Ishikawa (cell line): ENCODE measurements around the gene NT5M.

ENCODE experiments used
- CEBPB ChIP-seq: IDR thresholded peaks from 2 replicates; pipeline ENCODE4 v1.6.1; 2012
- CREB1 ChIP-seq: IDR thresholded peaks from 2 replicates; pipeline ENCODE4 v1.6.1; 2012; ENCODE audit warnings: low read depth
- EGR1 ChIP-seq: IDR thresholded peaks from 2 replicates; pipeline ENCODE4 v1.6.1; 2012
- EP300 ChIP-seq: IDR thresholded peaks from 2 replicates; pipeline ENCODE4 v1.6.1; 2012; ENCODE audit warnings: borderline replicate concordance
- FOXM1 ChIP-seq: IDR thresholded peaks from 2 replicates; pipeline ENCODE4 v1.6.1; 2012; ENCODE audit warnings: low read depth, borderline replicate concordance
- NFIC ChIP-seq: IDR thresholded peaks from 2 replicates; pipeline ENCODE4 v1.6.1; 2012
- RAD21 ChIP-seq: IDR thresholded peaks from 2 replicates; pipeline ENCODE4 v1.6.1; 2012; ENCODE audit warnings: low read depth
- TAF1 ChIP-seq: IDR thresholded peaks from 2 replicates; pipeline ENCODE4 v1.6.1; 2012; ENCODE audit warnings: low read depth, mild to moderate bottlenecking
- TCF12 ChIP-seq: IDR thresholded peaks from 2 replicates; pipeline ENCODE4 v1.6.1; 2012; ENCODE audit warnings: low read depth
- TEAD4 ChIP-seq: IDR thresholded peaks from 2 replicates; pipeline ENCODE4 v1.6.1; 2012
- YY1 ChIP-seq: IDR thresholded peaks from 2 replicates; pipeline ENCODE4 v1.6.1; 2012; ENCODE audit warnings: low read depth
- ZBTB7A ChIP-seq: IDR thresholded peaks from 2 replicates; pipeline ENCODE4 v1.6.1; 2012; ENCODE audit warnings: low read depth
- TF ChIP-seq, protein P1 (sequence below): IDR thresholded peaks from 2 replicates; pipeline ENCODE4 v1.6.1; 2012; ENCODE audit warnings: low read depth, mild to moderate bottlenecking
- TF ChIP-seq, protein P2 (sequence below): IDR thresholded peaks from 2 replicates; pipeline ENCODE4 v1.6.1; 2012
- TF ChIP-seq, protein P3 (sequence below): IDR thresholded peaks from 2 replicates; pipeline ENCODE4 v1.6.1; 2012

Gene NT5M

DNA sequence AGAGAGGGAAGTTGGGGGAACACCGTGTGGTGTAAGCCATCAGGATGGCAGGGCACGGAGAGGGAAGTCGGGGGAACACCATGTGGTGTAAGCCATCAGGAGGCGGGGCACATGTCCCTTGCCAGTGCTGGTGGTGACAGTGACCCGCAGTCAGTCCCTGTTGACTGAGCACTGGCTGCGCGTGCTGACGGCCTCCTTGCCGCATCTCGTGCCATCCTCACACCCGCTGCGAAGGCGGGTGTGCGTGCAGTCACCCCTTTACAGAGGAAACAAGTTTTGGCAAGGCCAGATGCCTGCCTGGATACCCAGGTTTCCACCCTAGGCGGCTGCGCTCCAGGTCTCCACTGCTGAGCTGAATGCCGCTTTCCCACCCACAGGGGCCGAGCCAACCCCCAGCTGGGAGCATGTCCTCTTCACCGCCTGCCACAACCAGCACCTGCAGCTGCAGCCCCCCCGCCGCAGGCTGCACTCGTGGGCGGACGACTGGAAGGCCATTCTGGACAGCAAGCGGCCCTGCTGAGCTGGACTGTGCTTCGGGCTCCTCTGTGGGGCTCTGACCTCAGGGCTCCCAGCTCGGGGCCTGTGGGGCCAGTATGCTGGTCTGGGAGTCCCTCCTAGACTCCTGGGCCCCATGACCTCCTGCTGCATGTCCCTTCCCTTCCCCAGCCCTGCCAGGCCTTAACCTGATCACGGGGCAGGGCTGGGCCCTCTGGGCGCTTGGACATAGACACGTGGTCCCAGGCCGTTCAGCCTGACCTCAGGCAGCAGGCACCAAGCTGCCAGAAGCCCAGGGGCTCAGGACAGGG lies 43.5 kb downstream of the NT5M start:
- TF ChIP-seq, protein P1, sequence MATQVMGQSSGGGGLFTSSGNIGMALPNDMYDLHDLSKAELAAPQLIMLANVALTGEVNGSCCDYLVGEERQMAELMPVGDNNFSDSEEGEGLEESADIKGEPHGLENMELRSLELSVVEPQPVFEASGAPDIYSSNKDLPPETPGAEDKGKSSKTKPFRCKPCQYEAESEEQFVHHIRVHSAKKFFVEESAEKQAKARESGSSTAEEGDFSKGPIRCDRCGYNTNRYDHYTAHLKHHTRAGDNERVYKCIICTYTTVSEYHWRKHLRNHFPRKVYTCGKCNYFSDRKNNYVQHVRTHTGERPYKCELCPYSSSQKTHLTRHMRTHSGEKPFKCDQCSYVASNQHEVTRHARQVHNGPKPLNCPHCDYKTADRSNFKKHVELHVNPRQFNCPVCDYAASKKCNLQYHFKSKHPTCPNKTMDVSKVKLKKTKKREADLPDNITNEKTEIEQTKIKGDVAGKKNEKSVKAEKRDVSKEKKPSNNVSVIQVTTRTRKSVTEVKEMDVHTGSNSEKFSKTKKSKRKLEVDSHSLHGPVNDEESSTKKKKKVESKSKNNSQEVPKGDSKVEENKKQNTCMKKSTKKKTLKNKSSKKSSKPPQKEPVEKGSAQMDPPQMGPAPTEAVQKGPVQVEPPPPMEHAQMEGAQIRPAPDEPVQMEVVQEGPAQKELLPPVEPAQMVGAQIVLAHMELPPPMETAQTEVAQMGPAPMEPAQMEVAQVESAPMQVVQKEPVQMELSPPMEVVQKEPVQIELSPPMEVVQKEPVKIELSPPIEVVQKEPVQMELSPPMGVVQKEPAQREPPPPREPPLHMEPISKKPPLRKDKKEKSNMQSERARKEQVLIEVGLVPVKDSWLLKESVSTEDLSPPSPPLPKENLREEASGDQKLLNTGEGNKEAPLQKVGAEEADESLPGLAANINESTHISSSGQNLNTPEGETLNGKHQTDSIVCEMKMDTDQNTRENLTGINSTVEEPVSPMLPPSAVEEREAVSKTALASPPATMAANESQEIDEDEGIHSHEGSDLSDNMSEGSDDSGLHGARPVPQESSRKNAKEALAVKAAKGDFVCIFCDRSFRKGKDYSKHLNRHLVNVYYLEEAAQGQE, result no peak
- TF ChIP-seq ZBTB7A (no peak), EGR1 (no peak), TAF1 (no peak), RAD21 (no peak), YY1 (no peak), TCF12 (no peak), NFIC (no peak), TEAD4 (no peak)
- TF ChIP-seq, protein P2, sequence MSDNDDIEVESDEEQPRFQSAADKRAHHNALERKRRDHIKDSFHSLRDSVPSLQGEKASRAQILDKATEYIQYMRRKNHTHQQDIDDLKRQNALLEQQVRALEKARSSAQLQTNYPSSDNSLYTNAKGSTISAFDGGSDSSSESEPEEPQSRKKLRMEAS, result no peak

DNA sequence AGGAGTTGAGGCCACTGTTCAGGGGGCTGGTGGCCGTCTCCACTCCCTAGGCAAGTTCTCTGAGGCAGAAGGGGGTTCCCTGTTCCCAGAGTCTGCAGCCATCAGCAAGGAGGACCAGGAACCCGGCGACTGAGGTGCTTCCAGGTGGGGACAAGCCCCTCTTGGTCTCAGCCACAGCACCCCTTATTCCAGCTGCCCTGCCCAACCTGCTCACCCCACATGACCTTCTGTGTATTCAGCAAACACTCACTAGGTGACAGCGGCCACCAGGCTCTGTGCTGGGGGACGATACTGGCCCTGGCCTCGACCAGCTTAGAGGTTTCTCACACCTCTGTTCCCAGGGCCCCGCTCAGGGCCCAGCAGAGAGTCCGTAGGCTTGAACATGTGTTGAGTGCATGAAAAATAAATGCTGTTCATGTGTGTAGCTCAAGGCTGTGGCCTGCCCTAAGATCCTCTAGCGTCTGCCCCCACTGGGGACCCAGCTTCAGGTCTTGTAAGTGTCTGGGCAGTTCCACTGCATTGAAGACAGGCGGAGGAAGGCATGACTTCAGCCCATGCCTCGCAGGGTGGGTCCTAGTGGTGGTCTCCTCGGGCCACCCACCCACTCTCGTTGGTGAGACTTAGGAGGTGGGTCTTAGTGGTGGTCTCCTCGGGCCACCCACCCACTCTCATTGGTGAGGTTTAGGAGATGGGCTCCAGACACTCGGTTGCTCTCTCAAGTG lies 44.2 kb downstream of the NT5M start:
- TF ChIP-seq, protein P1, result no peak
- TF ChIP-seq TCF12 (no peak), EP300 (no peak), TAF1 (no peak)

DNA sequence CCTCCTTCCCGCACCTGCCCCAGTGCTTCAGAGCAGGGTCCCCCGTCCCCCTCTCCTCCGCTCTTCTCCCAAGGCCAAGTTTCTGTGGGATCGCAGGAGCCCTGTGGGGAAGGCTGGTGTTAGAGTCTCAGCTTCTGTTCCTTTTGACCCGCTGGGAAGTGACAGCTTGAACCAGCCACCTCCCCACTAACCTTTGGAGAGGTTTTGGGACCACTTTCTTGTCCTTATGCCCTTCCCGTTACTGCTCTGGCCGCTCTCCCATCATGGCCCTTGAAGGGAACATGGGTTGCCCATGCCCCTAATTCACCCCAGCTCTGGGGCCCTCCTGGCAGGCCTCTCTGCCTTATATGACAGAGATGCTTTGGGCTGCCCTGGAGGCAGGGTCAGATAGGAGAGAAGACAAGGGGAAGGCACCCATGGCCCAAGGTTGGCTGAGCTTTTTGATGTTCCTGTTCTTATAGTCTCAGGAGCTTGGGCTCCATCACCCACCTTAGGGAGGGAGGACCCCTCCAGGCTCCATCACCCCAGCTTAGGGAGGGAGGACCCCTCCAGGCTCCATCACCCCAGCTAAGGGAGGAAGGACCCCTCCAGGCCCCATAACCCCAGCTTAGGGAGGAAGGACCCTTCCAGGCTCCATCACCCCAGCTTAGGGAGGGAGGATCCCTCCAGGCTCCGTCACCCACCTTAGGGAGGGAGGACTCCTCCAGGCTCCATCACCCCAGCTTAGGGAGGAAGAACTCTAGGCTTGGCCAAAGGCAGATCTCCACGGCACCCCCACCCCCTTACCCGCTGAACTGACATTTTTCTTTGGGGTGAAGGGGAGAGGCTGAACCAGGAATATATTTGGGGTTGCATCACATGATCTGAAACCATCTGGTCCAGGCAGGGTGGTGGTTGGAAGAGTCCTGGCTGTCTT lies 45.0 kb downstream of the NT5M start:
- TF ChIP-seq, protein P2, result no peak
- TF ChIP-seq NFIC (no peak), ZBTB7A (no peak), FOXM1 (no peak), EP300 (no peak), CREB1 (no peak)

DNA sequence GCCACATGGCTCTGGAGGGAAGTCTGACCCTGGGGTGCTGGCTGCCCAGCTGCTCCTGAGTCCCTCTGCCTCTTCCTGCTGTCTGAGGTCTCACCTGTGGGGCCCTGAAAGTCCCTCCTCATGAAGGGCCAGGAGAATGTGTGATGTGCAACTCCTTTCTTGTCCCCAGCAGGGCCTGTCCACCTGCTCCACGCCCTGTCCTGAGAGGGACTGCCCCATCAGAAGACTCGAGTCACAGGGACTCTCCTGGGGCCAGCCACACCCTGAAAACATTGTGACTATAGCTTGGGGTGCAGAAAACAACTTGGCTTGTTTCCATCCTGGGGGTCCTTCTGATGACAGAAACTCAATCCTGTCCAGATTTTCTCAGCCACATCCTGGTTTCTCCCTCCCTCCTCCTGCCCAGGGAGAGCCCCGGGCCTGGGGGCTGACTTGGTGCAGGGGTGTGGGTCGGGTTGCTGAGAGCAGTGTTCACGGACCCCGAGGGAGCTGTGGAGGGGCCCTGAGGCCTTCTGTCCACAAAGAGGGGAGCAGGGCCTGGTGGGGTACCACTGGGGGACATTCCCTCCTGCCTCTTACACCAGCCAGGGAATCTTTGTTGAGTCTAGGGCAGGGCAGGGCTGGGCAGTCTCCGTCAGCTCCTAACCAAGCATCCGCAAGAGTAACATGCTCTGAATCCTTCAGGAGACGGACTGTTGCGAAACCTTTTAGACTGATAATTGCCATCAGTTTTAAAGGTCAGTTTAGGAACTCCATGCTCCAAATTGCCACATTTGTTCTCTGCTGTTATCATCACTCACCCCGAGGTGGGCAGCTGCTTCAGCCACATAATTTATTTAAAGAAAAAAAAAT lies 45.9 kb downstream of the NT5M start:
- TF ChIP-seq EP300 (no peak), YY1 (no peak), FOXM1 (no peak), TEAD4 (no peak), TAF1 (no peak), CEBPB (peak; percentile 67), NFIC (no peak)
- TF ChIP-seq, protein P3, sequence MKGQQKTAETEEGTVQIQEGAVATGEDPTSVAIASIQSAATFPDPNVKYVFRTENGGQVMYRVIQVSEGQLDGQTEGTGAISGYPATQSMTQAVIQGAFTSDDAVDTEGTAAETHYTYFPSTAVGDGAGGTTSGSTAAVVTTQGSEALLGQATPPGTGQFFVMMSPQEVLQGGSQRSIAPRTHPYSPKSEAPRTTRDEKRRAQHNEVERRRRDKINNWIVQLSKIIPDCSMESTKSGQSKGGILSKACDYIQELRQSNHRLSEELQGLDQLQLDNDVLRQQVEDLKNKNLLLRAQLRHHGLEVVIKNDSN, result no peak
- TF ChIP-seq, protein P1, result no peak
